HCT116 (cell line): Measurements from ENCODE around the gene PCYT1B. TPM values are rescaled to one million over a fixed set of nuclear protein-coding genes. Genes with fewer than 3 reads are reported as not detected.

Experiments used
- ATAC-seq: fragments of 200-7000 bp; cut with Tn5 transposase; 2 replicates; pipeline ENCODE4 v1.9.1; 2020; ENCODE audit warnings: mild to moderate bottlenecking, moderate library complexity
- BruUV-seq: library from RNA; stranded (reverse); fragments of 400-500 nt; replicated peaks from 2 replicates; lab custom pipeline; 2021; lab: Mats Ljungman, UMichigan
- CTCF ChIA-PET: fragments of 300-600 bp; sonication (Branson Sonifier 250); formaldehyde crosslinking; loops from one replicate; lab custom pipeline; 2021; ENCODE audit warnings: antibody characterized with exemption; lab: Charles Lee
- POLR2A ChIA-PET: fragments of 300-600, 350-600 bp; sonication (Branson Sonifier 250); formaldehyde crosslinking; loops from one replicate; lab custom pipeline; 2021; ENCODE audit warnings: antibody characterized with exemption; lab: Charles Lee
- RAD21 ChIA-PET, 2 experiments: fragments of 300-600 bp; sonication (Branson Sonifier 250); formaldehyde crosslinking; loops; one replicate each; lab custom pipeline; 2023; ENCODE audit warnings: low total read pairs in 2 of 2; ENCODE audit not compliant: uncharacterized antibody in 2 of 2, unreplicated experiment in 2 of 2, low non-redundant PET in 1 of 2; lab: Charles Lee
- DNase-seq: peaks from one replicate; pipeline ENCODE4 v3.0.0-alpha.2; 2010; ENCODE audit warnings: low read depth, low spot score
- H2AFZ ChIP-seq: fragments of 200-600 bp; shearing (Covaris generic), sonication (generic); 2 replicates; pipeline ENCODE4 v1.6.1; 2017; ENCODE audit warnings: low read depth, mixed run types, mixed read lengths, antibody characterized with exemption, low read length; ENCODE audit not compliant: poor library complexity, severe bottlenecking
- H3K27ac ChIP-seq: 2 replicates; pipeline ENCODE4 v1.5.1; 2012; ENCODE audit warnings: low read depth, low read length
- H3K27me3 ChIP-seq: fragments of 200-600 bp; sonication (generic); 2 replicates; pipeline ENCODE4 v1.6.1; 2016; ENCODE audit warnings: mixed run types, low read length, mixed read lengths; ENCODE audit not compliant: insufficient read depth
- H3K36me3 ChIP-seq, 2 experiments: fragments of 200-500 bp in 1 of 2; fragments of 200-600 bp in 1 of 2; sonication (Bioruptor generic) in 1 of 2; sonication (generic) in 1 of 2; 2 replicates each; pipeline versions ENCODE4 v1.5.1 to v1.6.1; 2014 to 2016; ENCODE audit warnings: low read length in 2 of 2, inconsistent platforms in 1 of 2, mixed read lengths in 1 of 2, mixed run types in 1 of 2; ENCODE audit not compliant: insufficient read depth in 2 of 2, control insufficient read depth in 1 of 2
- H3K4me1 ChIP-seq, 2 experiments: fragments of 200-600 bp in 1 of 2; sonication (generic) in 1 of 2; 2 replicates each; pipeline versions ENCODE4 v1.5.1 to v1.6.1; 2012 to 2017; ENCODE audit warnings: low read length in 2 of 2, inconsistent platforms in 1 of 2, mild to moderate bottlenecking in 1 of 2, mixed read lengths in 1 of 2, mixed run types in 1 of 2, moderate library complexity in 1 of 2; ENCODE audit not compliant: insufficient read depth in 2 of 2, control insufficient read depth in 1 of 2
- H3K4me2 ChIP-seq: fragments of 200-600 bp; sonication (generic); 2 replicates; pipeline ENCODE4 v1.6.1; 2017; ENCODE audit warnings: mixed run types, low read length, mixed read lengths
- H3K4me3 ChIP-seq, 2 experiments: fragments of 200-600 bp in 1 of 2; sonication (generic) in 1 of 2; replicated peaks in 1 of 2; 2 replicates each; pipeline ENCODE4 v1.5.1; 2011 to 2016; ENCODE audit warnings: low read length in 2 of 2, control low read depth in 1 of 2, low read depth in 1 of 2, mild to moderate bottlenecking in 1 of 2, mixed read lengths in 1 of 2, mixed run types in 1 of 2
- H3K79me2 ChIP-seq: fragments of 200-600 bp; sonication (generic); 2 replicates; pipeline ENCODE4 v1.6.1; 2017; ENCODE audit warnings: mild to moderate bottlenecking, mixed run types, low read length, moderate library complexity, mixed read lengths; ENCODE audit not compliant: insufficient read depth
- H3K9ac ChIP-seq: fragments of 200-600 bp; sonication (generic); 2 replicates; pipeline ENCODE4 v1.6.1; 2016; ENCODE audit warnings: low read length, mixed read lengths
- H3K9me2 ChIP-seq: fragments of 200-600 bp; sonication (generic), shearing (Covaris generic); 2 replicates; pipeline ENCODE4 v1.6.1; 2017; ENCODE audit warnings: mixed run types, mild to moderate bottlenecking, moderate library complexity; ENCODE audit not compliant: insufficient read depth
- H3K9me3 ChIP-seq, 2 experiments: fragments of 200-500 bp in 1 of 2; fragments of 200-600 bp in 1 of 2; sonication (Bioruptor generic) in 1 of 2; sonication (generic) in 1 of 2; 2 replicates each; pipeline ENCODE4 v1.6.1; 2014 to 2017; ENCODE audit warnings: low read length in 2 of 2, mixed read lengths in 2 of 2, inconsistent platforms in 1 of 2, low read depth in 1 of 2, mild to moderate bottlenecking in 1 of 2, mixed run types in 1 of 2, moderate library complexity in 1 of 2; ENCODE audit not compliant: control insufficient read depth in 1 of 2, insufficient read depth in 1 of 2
- H4K20me1 ChIP-seq: fragments of 200-600 bp; sonication (generic), shearing (Covaris generic); 2 replicates; pipeline ENCODE4 v1.6.1; 2017; ENCODE audit warnings: mixed run types, mild to moderate bottlenecking, moderate library complexity; ENCODE audit not compliant: insufficient read depth
- ATF3 ChIP-seq: IDR thresholded peaks from 2 replicates; pipeline ENCODE4 v1.6.1; 2012
- CEBPB ChIP-seq: IDR thresholded peaks from 2 replicates; pipeline ENCODE4 v1.6.1; 2012; ENCODE audit warnings: low read depth
- CTCF ChIP-seq, 3 experiments: fragments of 200-600 bp in 1 of 3; sonication (generic) in 1 of 3; IDR thresholded peaks in 2 of 3; conservative IDR thresholded peaks in 1 of 3; 2 replicates each; pipeline ENCODE4 v1.5.1; 2012 to 2017; ENCODE audit warnings: low read depth in 2 of 3, low read length in 2 of 3, antibody characterized with exemption in 1 of 3, borderline replicate concordance in 1 of 3, control low read depth in 1 of 3, mild to moderate bottlenecking in 1 of 3, mixed read lengths in 1 of 3, mixed run types in 1 of 3, moderate library complexity in 1 of 3; ENCODE audit not compliant: insufficient read depth in 1 of 3
- EGR1 ChIP-seq: IDR thresholded peaks from 2 replicates; pipeline ENCODE4 v1.6.1; 2012; ENCODE audit warnings: low read depth
- EZH2 ChIP-seq: fragments of 200-600 bp; sonication (generic); IDR thresholded peaks from 2 replicates; pipeline ENCODE4 v1.6.1; 2017; ENCODE audit warnings: antibody characterized with exemption, mixed run types
- EZH2phosphoT487 ChIP-seq: fragments of 200-600 bp; IDR thresholded peaks from 2 replicates; pipeline ENCODE4 v1.6.1; 2018; ENCODE audit warnings: antibody characterized with exemption, borderline replicate concordance
- FOSL1 ChIP-seq: IDR thresholded peaks from 2 replicates; pipeline ENCODE4 v1.6.1; 2012; ENCODE audit warnings: low read depth
- JUND ChIP-seq: IDR thresholded peaks from 2 replicates; pipeline ENCODE4 v1.6.1; 2012
- MAX ChIP-seq: IDR thresholded peaks from 2 replicates; pipeline ENCODE4 v1.6.1; 2012
- POLR2A ChIP-seq: IDR thresholded peaks from 2 replicates; pipeline ENCODE4 v1.7.0; 2011; ENCODE audit warnings: borderline replicate concordance; ENCODE audit not compliant: insufficient read depth, insufficient read length; ENCODE audit errors: extremely low read depth
- POLR2AphosphoS5 ChIP-seq: IDR thresholded peaks from 2 replicates; pipeline ENCODE4 v1.6.1; 2011; ENCODE audit warnings: mild to moderate bottlenecking, low read depth, low read length, moderate library complexity
- SIN3A ChIP-seq: IDR thresholded peaks from 2 replicates; pipeline ENCODE4 v1.6.1; 2012; ENCODE audit warnings: low read depth
- SRF ChIP-seq: IDR thresholded peaks from 2 replicates; pipeline ENCODE4 v1.6.1; 2012; ENCODE audit warnings: low read depth
- TCF7L2 ChIP-seq: IDR thresholded peaks from 2 replicates; pipeline ENCODE4 v1.7.0; 2011; ENCODE audit warnings: borderline replicate concordance, inconsistent platforms; ENCODE audit not compliant: insufficient read depth, insufficient read length; ENCODE audit errors: extremely low read depth
- YY1 ChIP-seq: IDR thresholded peaks from 2 replicates; pipeline ENCODE4 v1.6.1; 2011; ENCODE audit warnings: low read length, low read depth, moderate library complexity, mild to moderate bottlenecking; ENCODE audit not compliant: insufficient replicate concordance; ENCODE audit errors: extremely low read depth
- ZBTB33 ChIP-seq: IDR thresholded peaks from 2 replicates; pipeline ENCODE4 v1.6.1; 2011; ENCODE audit warnings: mild to moderate bottlenecking, low read length, moderate library complexity; ENCODE audit not compliant: insufficient replicate concordance; ENCODE audit errors: extremely low read depth
- ZFX ChIP-seq: fragments of 450-650 bp; IDR thresholded peaks from 2 replicates; pipeline ENCODE4 v1.6.1; 2017
- ZNF274 ChIP-seq: fragments of 200-500 bp; sonication (Bioruptor generic); IDR thresholded peaks from 2 replicates; pipeline ENCODE4 v1.6.1; 2014; ENCODE audit warnings: mild to moderate bottlenecking, low read depth, low read length, inconsistent platforms
- intact Hi-C: fragments of 100-400 bp; cut with micrococcal nuclease; formaldehyde crosslinking; loops from 2 replicates; pipeline ENCODE4 v1.10.0; 2022
- total RNA-seq: library from RNA; stranded (reverse); gene quantifications from one replicate; pipeline ENCODE4 v1.2.1, GENCODE V29; 2021; ENCODE audit not compliant: unreplicated experiment

Gene PCYT1B
- total RNA-seq, 1 experiment from 2014 or later = not detected

GRCh38 chrX:24550166-24550565 lies 97.0 kb downstream of the PCYT1B start:
- ChIA-PET CTCF (no interaction called here), POLR2A (no interaction called here), RAD21 (no interaction called here)
- Histone ChIP-seq H3K4me2 (no peak overlapping the region), H3K9me2 (no peaks in the 10 kb centered on the region), H3K9me3 (no peaks in the 10 kb centered on the region), H3K4me1 (no peaks in the 10 kb centered on the region), H3K4me3 (no peak overlapping the region), H2AFZ (no peak overlapping the region), H3K36me3 (no peaks in the 10 kb centered on the region), H3K27ac (no peak overlapping the region), H3K9ac (no peak overlapping the region), H3K27me3 (no peaks in the 10 kb centered on the region), H3K79me2 (no peaks in the 10 kb centered on the region), H4K20me1 (no peaks in the 10 kb centered on the region)
- no peak for ATAC-seq
- intact Hi-C loops = no loop called here
- no peak for TF ChIP-seq SRF
- no peak for TF ChIP-seq MAX
- no peak for TF ChIP-seq ATF3
- TF ChIP-seq YY1 = no peak
- no peak for TF ChIP-seq FOSL1
- no peak for TF ChIP-seq TCF7L2
- TF ChIP-seq POLR2AphosphoS5 = no peak
- no peak for TF ChIP-seq EZH2
- TF ChIP-seq POLR2A = no peak
- no peak for TF ChIP-seq EGR1
- no peak for TF ChIP-seq EZH2phosphoT487
- TF ChIP-seq ZNF274 = no peak
- TF ChIP-seq ZBTB33 = no peak
- no peak for TF ChIP-seq CEBPB
- no peak for TF ChIP-seq JUND
- TF ChIP-seq ZFX = no peak
- TF ChIP-seq CTCF (IDR thresholded peaks at IDR 0.05 in 2 of 3, conservative IDR thresholded peaks at IDR 0.05 in 1 of 3; ENCODE audit: borderline replicate concordance in 1 of 3, insufficient read depth in 1 of 3, low read depth in 2 of 3, low read length in 2 of 3) = no peak
- no peak for TF ChIP-seq SIN3A
- no TSS peak for BruUV-seq
- no peak for DNase-seq
